HT1080 (cell line): ENCODE data around the gene SFMBT1. TPM values are rescaled to one million over a fixed set of nuclear protein-coding genes. Genes with fewer than 3 reads are reported as not detected.

Source experiments
- DNase-seq: peaks from one replicate; pipeline ENCODE4 v3.0.0-alpha.2; 2015; ENCODE audit warnings: low read depth
- total RNA-seq: library from RNA; depleted of rRNA; stranded (reverse); fragments of >200 nt; shearing (Covaris generic); gene quantifications from 2 replicates; pipeline ENCODE4 v1.2.3, GENCODE V29; 2014

The SFMBT1 gene
- total RNA-seq, 1 experiment from 2014 or later, result 11.8 TPM

DNA sequence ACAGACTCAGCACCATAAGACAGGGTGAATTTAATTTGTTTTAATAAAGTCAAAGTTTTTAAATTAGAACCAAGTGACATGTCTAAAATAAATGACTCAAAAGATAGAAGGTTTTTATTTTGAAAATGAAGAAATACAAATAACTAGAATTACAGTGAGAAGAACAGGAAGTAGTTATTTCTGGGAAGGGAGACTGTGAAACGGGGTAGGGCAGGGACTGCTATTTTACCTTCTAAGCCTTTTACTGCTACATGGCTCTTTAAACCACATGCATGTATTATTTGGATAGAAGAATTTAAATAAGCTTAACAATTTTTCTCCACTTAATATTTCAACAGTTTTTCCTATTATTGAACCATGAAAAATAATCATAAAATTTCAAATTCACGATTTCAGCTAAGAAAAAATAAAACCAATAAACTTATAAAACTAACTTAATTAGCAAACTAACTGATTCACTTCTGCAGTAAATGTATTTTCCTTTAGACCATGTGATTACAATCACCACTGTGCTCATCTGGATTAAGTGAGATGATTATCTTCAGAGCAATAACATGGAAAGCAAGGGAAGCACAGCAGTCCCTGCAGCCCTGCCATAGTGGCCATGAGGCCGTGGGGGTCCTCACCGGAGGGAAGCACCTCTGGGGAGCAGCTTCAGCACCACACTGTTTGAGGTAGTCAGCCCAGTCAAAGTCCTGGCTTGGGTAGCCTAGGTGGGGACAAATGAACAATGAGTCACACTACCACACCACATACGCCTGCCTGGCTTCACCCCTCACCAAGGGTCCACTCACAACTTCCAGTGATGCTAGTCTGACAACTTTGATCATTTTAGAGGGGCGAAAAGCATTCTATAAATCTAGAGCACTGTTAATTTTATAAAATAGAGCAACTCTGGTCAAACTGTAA is 120.2 kb downstream of the SFMBT1 start:
- DNase-seq, result no peak

DNA sequence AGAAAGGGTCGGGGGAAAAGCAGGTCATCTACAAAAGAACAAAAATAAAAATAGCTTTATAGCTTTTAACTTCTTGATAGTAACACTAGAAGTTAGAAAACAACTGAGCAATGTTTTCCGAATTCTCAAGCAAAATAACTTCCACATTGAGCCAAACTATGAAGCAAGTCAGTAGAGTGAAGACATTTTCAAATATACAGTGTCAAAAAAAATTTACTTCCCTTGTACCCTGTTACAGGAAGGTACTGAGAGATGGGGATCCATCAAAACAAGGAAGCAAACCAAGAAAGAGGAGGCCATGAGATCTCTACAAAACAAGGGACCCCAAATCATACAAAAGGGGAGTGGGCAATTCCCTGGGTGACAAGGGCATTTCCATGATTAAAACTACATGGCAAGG is 121.9 kb downstream of the SFMBT1 start:
- no peak for DNase-seq

GRCh38 chr3:52920841-52921240 is 125.0 kb downstream of the SFMBT1 start:
- DNase-seq, result no peak

GRCh38 chr3:52917044-52917443 is 128.8 kb downstream of the SFMBT1 start:
- no peak for DNase-seq

- DNase-seq, result no peak
Measured at GRCh38 chr3:52915294-52915693, 130.6 kb downstream of the SFMBT1 start.

GRCh38 chr3:52912885-52913731 is 132.8 kb downstream of the SFMBT1 start:
- no peak for DNase-seq

- no peak for DNase-seq
Measured at GRCh38 chr3:52910823-52911222, 135.1 kb downstream of the SFMBT1 start.

DNA sequence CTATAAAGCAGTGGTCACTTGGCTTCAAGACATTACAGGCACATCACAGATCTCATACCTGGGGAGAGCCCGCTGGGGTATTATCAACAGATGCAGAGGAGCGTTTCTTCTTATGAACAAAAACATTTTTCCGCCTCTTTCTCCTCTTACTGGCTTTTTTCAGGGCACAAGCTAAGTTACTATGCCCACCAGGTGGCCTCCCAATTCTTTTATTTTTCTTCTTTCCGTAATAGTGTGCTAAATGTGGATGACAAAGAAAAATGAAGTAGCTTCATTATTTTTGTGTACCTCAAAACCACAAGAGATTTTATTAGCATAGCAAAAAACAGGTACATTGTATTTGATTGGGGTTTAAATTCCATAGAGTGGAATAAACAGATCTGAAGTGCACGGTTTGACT is 138.4 kb downstream of the SFMBT1 start:
- no peak for DNase-seq

GRCh38 chr3:52904552-52904951 is 141.3 kb downstream of the SFMBT1 start:
- DNase-seq, result no peak

DNA sequence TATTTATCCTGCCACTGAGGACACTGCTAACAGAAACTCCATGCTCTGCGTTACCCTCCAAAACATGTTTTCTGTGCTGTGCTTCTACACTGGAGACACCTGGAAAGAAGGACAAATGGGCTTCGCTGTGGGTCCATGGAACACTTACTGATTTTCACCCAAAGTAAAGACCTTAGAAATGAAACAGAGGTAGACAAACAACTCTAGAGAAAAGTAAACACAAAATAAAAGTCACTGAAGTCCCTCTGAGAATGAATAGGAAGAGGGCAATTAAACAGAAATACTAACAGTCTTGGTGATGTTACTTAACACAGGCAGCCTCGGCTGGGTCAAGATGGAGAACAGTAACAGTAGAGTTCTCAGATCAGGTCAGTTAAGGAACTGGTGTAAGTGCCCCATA is 141.9 kb downstream of the SFMBT1 start:
- DNase-seq, result no peak

DNA sequence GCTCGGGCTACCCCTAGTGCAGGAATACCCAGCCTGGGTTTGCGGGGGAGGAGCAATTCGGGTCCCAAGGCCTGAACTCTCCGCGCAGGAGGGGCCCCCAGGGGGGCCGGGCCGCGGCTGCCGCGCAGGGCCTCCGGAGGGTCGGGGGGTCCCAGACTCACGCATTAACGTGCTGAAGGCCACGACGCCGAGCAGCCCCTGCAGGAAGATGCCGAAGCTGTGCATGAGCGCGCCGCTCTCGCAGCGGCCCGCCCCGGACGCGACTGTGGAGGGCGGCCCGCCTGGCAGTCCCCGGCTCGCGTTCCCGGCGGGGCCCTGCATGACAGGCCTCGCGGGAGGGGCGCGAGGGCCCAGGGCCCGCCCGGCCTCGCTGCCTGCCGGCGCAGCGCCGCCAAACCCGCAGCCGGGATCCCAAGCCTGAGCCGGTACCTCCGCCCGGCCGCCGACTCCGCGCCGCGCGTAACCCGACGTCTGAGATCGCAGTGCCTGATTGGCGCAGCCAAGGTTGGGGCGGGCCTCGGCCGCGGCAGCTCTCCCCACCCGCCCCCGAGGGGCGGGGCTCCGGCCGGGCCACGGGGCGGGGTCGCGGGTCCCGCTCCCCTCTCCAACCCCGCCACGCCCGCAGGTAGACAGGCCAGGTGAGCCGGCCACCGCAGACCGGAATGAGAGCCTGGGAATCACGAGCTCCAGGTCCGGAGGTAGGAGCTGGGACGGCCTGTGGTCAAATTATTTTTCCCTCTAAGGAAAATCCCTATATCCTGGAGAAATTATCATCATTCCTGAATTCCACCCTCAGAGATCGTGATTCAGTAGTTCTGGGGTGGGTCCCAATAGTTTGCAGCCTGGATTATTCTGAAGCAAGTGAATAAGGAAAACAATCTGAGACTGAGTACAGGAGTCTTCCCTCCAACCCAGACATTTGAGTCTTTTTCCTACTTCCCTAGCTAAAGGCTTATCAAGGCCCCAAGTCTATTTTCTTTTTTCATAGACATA is 148.4 kb downstream of the SFMBT1 start, which contains the start of gene STIMATE:
STIMATE (minus strand) TSS at position 419 of the 993 bp plus-strand sequence; CDS start at position 321, 98 bp downstream.
- peak; percentile 74 for DNase-seq

GRCh38 chr3:52896613-52897012 is 149.3 kb downstream of the SFMBT1 start:
- no peak for DNase-seq

DNA sequence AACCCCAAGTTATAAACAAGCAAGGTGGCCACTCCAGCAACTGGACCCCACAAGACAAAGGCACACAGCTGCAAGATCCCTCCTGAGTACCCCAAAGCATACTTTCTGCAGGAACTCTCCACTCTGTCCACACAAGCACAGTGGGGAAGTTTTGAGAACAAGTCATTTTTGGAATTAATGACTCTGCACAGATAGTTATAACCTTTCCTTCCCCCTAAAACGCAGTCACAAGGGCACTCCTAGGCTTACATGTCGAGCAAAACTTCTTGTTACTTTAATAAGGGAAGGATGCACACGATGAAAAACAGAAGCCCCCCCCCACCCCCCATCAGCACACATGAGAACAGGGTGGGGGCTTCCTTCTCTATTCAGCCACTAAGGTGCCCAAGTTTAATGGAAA is 149.7 kb downstream of the SFMBT1 start:
- no peak for DNase-seq

- no peak for DNase-seq
Measured at GRCh38 chr3:52895418-52895817, 150.5 kb downstream of the SFMBT1 start.

GRCh38 chr3:52894756-52895155 is 151.1 kb downstream of the SFMBT1 start:
- no peak for DNase-seq

DNA sequence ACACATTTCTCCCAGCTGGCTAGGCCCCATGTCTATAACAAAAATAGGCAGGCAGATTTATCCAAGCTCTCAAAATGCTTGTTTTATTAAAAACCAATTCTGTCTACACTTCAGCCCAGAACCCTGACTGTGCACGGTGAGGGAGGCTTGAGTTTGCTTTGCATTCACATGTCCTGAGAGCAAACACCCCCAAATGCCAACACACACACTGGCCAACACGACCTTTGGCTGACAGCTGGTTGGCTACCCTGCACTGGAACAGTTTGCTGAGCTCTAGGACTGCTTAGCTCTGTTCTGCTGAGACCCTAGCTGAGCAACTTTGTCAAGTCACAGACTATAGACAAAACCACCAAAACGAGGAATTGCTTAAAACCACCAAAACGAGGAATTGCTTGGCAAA is 152.2 kb downstream of the SFMBT1 start:
- no peak for DNase-seq

DNA sequence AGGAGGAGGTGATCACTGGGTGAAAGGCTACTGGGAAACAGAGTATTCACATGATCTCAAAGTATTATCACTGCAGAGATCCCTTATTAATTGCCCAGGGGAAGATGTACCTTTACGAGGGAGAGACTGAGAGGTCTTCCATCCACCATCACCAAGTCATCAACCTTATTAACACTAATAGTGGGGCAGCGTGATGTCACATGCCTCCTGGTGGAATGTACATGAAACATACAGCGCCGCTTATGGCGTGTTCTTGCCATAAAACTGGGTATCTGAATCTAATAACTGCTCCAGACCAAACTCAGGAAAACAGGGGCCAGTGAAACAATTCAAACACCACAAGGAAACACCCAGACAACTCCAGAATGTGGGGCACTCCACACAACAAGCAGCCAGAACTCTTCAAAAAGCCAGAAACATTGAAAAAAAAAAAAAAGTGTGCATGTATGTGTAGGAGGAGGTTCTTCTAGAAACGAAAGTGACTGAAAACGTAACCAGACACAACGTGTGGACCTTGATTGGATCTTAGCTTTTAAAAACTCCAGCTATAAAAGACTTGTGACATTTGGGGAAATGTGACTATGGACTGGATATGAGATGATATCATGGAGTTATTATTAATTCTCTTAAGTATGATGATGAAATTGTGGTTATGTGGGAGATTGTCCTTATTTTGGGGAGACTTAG is 153.1 kb downstream of the SFMBT1 start:
- DNase-seq, result no peak

GRCh38 chr3:52892290-52892624 is 153.6 kb downstream of the SFMBT1 start:
- no peak for DNase-seq

DNA sequence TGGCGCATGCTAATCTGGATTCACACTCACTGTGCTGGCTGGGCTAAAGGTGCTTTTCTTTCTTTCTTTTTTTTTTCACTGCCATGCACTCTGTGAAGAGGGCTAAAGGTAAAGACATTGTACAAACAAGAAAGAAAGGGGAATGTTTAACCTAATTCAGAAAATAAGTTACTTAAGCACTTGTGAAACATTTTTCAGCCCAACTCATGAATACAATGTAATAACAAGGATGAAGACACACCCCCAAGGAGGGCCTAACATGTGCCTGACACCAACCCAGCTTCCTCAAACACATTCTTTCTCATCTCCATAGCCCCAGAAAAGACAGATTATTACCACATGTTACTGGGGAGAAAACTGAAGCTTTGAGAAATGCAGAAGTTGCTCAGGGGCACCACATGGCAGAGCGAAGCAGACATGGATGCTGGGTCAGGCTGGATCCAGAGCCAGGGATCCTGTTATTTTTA is 154.2 kb downstream of the SFMBT1 start:
- DNase-seq, result no peak

GRCh38 chr3:52891164-52891563 is 154.7 kb downstream of the SFMBT1 start:
- DNase-seq, result no peak
